GM12873 (cell line): ENCODE measurements around the gene WNT7A.

Source experiments
- TF ChIP-seq, protein P1 (sequence below): IDR thresholded peaks from 2 replicates; pipeline ENCODE4 v1.5.1; 2012; ENCODE audit warnings: low read depth, mild to moderate bottlenecking, moderate library complexity, low read length, control low read depth; ENCODE audit not compliant: insufficient read depth; ENCODE audit errors: missing control alignments

WNT7A gene

DNA sequence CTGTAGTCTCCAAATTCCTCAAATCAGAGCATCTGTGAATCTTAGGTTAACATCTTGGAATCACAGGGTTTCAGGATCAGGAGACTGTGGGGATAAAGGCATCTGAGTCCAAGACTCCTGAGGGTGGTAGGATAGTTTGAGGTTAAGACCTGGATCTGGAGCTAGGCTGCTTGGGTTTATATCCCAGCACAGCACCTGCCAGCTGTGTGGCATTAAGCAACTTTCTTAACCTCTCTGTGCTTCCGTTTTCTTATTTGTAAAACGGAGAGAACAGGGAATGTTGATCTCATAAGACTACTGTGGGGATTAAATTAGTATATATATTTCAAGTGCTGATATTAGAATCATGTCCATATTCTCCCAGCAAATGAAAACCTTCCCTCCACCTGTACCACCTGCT is 33.6 kb downstream of the WNT7A start:
- TF ChIP-seq, protein P1, sequence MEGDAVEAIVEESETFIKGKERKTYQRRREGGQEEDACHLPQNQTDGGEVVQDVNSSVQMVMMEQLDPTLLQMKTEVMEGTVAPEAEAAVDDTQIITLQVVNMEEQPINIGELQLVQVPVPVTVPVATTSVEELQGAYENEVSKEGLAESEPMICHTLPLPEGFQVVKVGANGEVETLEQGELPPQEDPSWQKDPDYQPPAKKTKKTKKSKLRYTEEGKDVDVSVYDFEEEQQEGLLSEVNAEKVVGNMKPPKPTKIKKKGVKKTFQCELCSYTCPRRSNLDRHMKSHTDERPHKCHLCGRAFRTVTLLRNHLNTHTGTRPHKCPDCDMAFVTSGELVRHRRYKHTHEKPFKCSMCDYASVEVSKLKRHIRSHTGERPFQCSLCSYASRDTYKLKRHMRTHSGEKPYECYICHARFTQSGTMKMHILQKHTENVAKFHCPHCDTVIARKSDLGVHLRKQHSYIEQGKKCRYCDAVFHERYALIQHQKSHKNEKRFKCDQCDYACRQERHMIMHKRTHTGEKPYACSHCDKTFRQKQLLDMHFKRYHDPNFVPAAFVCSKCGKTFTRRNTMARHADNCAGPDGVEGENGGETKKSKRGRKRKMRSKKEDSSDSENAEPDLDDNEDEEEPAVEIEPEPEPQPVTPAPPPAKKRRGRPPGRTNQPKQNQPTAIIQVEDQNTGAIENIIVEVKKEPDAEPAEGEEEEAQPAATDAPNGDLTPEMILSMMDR, result no peak

DNA sequence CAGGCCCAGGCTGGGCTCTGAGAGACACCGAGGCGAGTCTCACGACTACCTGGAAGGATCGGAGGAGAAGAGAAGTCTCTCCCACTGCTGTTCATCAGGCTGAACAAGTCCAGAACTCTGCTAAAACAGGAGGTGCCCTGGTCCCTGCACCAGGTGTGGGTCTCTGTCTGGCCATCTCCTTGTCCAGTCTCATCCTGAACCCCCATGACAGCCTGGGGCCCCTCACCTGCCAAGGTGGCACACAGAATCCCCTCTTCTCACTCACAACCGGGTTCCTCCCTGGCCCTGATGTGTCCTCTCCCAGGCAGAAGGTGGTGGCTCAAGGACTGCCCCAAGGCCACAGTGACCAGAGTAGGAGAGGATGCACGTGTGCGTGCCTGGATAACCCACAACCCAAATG is 34.1 kb downstream of the WNT7A start:
- TF ChIP-seq, protein P1, result no peak

DNA sequence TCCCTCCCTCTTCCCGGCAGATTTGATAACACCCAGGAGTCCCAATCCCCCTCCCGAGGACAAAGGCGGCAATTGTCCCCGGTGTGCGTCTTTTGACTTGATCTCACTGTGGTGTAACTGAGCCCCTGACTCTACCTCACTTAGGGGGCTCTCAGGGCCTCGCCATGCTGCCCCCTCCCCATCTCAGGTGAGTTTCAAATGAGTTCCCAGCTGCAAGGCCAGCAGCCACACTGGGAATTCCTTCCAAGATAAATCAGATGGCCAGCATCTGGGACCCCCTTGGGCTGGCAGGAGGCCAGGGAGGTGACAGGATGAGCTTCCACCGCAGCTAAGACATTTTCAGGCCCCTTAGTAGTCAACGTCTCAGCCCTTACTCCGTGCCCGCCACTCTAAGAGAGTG is 35.0 kb downstream of the WNT7A start:
- TF ChIP-seq, protein P1, result no peak

DNA sequence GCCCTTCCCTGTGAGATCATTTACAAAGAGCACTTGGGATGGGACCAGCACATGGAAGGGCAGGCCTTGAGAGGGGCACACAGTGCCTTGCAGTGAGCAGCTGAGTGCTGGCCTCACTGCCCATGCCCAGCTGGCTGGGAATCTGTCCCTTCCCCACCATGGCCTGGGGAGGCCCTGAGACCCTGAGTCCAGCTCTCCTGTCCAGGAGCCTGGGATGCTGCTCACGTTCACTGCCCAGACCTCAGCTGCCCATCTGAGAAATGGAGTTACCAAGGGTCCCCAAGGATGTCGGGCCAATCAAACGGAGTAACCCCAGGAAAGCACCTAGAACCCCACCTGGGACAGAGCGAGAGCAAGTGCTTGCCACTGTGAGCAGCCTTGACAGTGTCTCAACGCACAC is 35.6 kb downstream of the WNT7A start:
- TF ChIP-seq, protein P1, result no peak

DNA sequence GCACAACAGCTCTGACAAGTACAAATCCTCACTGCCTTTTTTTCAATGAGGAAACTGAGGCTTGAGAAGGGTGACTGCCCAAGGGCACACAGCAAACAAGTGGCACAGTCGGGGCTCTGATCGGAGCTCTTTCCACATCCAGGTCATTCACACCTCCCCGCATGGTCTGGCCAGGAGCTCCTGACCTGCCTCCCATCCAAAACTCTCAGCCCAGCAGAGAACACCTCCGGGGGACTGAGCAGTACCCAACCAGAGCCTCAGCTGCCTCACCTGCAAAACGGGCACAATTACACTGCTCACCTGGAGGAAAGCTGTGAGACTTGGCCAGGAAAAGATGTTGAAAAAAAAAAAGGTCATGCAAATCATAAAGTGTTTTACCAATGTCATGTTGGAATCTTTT is 36.5 kb downstream of the WNT7A start:
- TF ChIP-seq, protein P1, result no peak

DNA sequence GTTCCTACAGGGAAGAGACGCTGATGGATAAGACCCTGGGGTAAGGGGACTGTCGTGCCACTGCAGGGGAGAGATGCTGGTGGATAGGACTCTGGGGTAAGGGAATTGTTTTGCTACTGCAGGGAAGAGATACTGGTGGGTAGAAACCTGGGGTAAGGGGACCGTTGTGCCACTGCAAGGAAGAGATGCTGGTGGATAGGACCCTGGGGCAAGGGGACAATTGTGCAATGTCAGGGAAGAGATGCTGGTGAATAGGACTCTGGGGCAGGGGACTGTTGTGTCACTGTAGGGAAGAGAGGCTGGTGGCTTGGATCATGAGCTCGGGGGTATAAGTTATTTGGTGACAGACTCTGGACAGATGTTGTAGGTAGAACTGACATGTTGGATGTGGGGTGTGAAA is 37.6 kb downstream of the WNT7A start:
- TF ChIP-seq, protein P1, result no peak

DNA sequence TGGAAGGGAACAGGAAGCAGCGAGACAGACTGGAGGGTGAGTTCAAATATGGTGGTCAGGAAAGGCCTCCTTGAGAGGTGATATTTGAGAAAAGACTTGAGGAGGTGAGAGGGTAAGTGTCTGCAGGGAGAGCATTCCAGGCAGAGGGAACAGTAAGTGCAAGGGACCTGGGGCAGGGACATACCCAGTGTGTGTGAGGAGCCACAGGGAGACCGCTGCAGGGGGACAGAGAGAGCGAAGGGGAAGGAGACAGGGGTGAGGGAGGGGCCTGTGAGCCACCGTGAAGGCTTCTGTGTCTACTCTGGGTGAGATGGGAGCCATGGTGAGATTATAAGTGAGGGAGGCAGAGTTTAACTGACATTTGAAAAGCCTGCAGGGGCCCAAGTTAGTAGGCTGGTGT is 38.0 kb downstream of the WNT7A start:
- TF ChIP-seq, protein P1, result no peak
